Dermis blood vessel endothelial cell (primary cell): ENCODE results near the gene RABAC1. TPM values are rescaled to one million over a fixed set of nuclear protein-coding genes. Genes with fewer than 3 reads are reported as not detected.
A peak's percentile ranks its signal among the peaks of the same experiment; 100 is the strongest.
"Not testable (repeated sequence)": the region's sequence is repeated elsewhere in the genome, so short reads cannot be mapped to it uniquely, and the experiment has no call there.

ENCODE experiments used
- DNase-seq: peaks from one replicate; pipeline ENCODE4 v3.0.0; 2010
- total RNA-seq: library from RNA; depleted of rRNA; stranded (reverse); fragments of >200 nt; gene quantifications from 2 replicates; pipeline ENCODE4 v1.2.3, GENCODE V29; 2014

The RABAC1 gene
- total RNA-seq, 1 donor from 2014 or later = 132 TPM

DNA sequence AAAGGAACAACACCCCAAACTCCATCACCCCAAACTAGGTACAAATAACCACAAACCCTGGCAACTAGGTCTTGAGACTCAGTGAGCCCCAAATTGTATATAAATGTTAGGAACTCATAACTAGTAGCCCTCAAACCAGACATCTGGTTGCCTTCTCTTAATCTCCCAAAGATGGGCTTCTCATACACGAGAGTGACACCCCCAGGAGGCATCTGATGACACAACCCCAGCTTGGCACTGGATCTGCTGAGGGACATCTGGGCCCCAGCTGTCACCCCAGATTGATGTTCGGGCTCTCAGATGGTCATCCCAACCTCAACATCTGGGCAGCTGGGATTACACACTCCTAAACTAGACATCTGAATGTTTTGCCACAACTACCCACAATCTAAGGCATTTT, 14.8 kb downstream of the RABAC1 start:
- DNase-seq = no peak

DNA sequence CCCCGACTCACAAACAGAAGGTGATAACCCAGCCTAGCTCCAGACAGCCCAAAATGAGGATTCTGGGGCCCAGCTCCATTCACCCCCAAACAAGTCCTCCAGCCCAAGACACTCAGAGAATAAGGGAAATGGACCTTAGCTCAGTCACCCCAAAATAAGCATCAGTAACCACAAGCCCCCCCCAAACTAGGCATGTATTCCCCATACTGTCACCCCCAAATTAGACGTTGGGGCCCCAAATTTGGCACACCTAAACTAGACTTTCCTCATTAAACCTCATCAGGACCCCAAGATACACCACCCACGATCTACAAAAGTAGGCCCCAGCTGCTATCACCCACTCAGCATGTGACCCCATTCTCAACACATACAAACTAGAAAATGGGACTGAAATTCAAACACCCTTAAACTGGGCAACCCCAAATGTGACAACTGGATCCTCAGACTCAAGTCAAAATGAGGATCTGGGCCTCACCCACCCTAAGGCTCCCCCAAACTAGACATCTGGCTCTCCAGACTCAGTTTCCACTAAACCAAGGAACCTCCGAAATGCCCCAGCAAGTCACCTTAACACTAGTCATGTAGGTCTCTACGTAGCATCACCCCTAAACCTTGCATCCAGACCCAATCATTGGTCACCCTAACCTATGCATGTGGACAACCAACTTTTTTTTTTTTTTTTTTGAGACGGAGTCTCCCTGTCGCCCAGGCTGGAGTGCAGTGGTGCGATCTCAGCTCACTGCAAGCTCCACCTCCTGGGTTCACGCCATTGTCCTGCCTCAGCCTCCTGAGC, 17.5 kb downstream of the RABAC1 start:
- no peak for DNase-seq

DNA sequence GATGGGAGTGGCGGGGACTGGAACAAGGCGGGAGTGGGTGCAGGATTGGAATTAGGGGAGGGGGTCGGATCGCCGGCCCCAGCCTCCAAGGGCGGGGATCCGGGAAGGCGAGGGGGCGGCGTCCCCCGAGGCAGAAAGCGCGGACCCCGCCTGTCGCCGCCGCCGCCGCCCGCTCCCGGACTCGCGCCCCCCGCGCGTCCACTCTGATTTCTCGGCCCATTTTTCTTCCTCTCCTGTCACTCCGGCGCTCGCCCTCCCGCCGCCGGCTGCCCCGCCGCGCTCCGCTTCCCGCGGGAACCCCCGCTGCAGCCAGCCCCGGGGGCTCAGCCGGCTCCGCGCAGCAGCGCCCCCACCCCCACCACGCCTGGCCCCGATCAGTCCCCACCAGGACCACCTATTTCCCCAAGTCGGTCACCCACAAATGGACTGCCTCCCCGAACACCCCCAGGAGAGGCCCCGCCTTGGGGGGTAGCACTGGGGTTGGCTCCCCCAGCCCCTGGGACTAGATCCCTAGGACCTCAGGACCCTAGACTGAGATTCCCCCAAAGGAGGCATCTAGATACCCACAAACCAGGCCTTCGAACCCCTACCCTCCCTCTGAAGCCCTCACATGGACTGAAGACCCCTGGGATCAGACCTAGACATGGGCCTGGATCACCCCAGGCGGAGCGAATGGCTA, 18.3 kb downstream of the RABAC1 start:
- DNase-seq = no peak

DNA sequence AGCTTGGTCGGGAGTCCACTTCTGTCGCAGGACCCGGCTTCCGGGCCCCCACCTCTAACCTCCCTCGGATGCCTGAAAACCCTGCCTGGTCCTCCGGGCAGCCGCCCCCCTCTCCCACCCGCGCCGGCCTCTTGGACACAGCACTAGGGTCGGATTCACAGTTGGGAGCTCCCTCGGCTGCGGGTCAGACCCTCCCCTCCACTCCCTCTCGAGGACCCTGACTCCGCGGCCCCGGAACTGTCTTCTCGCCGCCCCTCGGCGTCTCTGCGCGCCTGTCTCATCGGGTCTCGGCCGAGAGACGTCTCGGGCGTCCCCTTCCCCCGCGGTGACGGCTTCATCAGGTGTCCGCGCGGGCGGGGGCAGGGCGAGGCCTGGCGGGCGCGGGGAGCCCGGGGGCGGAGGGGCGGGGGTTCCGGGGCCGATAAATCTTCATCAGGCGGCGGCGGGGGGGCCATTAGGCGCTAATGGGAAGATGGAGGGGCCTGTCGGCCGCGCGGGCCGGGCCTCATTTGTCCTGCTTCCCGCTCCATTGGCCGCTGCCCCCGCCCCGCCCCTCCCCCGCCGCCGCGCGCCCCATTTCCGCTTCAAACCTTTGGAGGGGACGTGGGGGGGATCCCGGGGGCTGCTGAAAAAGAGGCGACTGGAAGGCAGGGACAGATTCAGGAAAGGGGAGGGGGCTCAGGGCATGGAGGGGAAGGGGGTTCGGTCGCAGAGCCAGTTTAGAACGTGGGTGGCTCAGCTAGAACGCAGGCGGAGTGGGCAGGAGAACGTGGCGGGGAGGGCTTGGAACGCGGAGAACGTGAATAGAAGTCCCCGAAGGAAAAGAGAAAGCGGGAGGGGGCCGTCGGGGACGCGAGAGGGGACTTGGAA, 19.0 kb downstream of the RABAC1 start:
- no peak for DNase-seq

GRCh38 chr19:41939209-41939608, 19.9 kb downstream of the RABAC1 start:
- DNase-seq = not testable (repeated sequence)

- DNase-seq = no peak
These were observed 21.3 kb downstream of the RABAC1 start for GRCh38 chr19:41937525-41938468.

DNA sequence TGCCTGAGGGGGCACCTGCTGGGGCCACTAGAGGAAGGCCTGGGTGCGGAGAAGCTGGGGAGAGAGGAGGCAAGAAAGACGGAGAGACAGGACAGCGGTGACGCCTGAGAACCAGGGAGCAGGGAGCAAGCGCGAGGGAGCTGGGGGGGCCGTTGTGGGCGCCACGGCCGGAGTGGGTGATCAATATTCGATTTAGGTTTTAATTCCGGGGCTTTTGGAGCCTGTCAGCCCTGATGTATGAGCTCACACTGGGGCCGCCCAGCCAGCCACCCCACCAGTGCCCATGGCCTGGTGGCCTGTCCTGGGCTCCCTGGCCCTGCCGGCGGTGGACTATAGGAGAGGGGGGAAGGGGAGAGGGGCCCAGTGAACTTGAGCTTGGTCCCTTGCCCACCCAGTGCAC, 22.2 kb downstream of the RABAC1 start:
- DNase-seq = no peak

GRCh38 chr19:41936416-41936850, 22.7 kb downstream of the RABAC1 start:
- DNase-seq = no peak

DNA sequence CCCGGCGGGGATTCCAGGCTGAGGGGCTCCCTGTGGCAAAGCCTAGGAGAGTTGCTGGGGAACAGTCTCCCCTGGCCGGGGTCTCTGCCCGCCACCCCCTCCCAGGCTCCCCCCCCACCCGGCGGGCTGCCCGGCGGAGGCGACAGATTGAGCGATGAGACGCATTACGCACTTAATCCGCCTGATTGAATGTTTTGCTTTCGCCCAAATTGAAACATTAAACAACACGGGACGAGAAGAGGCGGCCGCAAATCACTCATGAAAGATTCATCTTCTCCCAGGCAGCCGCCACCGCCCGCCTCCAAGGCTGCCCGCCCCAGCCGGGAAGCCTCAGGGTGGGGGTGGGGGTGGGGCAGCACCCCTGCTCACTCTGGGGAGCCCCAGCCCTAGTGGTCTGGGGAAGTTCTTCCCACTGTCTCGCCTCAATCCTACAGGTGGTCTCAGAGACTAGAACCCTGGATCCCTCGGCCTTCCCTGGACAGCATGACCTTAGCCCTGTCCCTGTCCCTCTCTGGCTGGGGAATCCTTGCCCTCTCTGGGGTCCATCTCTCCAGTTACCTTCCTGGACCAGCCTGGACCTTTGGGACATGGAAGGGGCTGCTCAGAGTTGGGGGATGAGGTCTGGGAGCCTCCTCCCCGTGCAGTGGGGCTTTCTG, 23.2 kb downstream of the RABAC1 start:
- DNase-seq = no peak

DNA sequence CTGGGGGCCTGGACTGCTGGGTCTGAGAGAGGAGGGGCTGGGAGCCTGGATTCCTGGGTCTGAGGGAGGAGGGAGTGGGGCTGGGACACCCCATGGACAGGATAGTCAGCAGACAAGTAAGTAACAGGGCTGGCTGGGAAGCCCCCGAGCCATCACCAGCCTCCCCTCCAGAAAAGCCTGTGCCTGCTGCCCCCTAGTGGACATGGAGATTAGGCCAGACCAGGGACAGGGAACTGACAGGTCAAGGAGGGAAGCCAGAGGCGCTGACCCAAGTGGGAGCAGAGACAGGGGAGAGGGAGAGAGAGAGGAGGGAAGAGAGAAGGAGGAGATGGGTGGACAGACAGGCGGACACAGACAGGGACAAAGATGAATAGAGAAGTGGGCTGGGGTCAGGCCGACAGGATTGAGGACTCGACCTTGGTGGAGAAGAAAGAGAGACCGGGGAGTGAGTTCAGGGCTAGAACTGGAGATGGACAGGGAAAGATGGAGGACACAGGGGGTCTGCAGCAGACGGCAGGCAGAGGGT, 24.2 kb downstream of the RABAC1 start:
- peak; percentile 78 for DNase-seq

DNA sequence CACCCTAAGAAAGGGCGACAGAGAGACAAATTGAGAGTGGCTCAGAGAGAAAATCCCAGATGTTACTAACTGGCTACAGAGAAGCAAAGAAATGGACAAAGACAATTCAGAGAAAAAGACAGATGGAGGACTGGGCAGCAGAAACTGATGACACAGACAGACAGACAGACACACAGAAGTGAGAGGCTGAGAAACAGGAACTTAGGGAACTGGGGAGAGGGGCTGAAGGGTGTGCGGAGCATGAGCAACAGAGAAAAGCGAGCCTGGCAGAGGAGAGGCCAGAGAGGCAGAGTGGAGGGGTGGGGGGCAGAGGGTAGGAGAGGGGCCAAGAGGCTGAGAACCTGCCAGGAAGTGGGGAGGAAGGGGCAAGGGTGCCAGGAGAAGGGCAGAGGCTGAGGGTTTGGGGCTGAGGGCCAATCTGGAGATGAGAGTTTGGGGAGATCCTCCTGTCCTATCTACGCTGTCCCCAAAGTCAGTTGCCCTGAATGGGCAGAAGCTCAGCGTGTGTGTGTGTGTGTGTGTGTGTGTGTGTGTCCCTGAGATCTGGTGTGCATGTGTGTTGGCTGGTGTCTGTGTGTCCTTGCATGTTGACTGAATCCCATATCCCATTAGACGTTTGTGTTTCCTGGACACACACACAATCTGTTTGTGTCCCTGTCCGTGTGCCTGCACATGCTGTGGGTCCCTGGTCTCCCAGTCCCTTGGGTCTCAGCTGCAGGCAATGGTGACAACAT, 25.3 kb downstream of the RABAC1 start:
- DNase-seq = no peak

DNA sequence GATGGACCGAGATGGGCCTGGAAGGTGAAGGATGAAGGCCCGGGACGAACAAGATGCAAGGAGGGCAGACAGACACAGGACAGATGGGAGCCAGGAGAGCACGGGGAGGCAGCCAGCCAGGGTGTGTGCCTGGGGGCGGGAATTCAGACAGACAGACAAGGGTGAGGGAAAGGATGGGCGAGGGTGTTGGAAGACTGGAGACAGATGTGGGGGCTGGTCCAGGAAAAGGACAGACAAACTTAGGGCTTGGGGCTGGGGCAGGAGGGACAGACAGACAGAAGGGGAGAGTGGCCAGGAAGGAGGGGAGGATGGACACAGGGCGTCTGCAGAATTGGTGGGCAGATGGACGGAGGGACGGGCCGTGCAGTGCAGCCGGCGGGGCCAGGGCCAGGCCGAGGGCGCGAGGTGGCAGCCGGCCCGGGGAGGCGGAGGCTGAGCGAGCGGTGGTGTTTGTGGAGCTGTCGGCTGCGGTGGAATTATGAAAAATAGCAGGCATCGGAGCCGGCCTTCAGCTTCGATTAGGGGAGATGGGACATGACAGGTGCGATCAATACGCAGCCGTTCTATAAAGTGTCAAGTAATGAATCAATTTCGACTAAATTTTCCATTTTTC, 26.3 kb downstream of the RABAC1 start:
- no peak for DNase-seq

GRCh38 chr19:41932259-41932719, 26.8 kb downstream of the RABAC1 start:
- DNase-seq = no peak

GRCh38 chr19:41930926-41931592, 28.1 kb downstream of the RABAC1 start:
- DNase-seq = peak; percentile 23

DNA sequence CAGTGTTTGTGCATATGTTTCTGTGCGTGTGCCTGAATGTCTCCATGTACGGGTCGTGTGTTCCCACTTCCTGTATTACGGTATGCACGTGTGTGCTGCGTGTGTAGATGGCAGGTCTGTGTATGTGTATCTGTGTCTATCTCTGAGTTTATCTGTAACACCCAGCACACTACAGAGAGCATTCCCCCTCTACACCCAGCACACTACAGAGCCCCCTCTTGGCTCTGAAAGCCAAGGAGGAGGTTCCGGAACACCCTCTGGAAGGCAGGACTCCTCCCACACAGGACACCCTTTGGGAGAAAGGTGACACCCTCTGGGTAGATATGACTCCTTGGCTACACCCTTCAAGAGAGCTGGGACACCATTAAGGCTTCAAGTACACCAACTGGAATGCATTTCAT, 28.8 kb downstream of the RABAC1 start:
- DNase-seq = no peak

- no peak for DNase-seq
These were observed 29.5 kb downstream of the RABAC1 start for GRCh38 chr19:41929536-41930071.

GRCh38 chr19:41928754-41929535, 30.2 kb downstream of the RABAC1 start:
- no peak for DNase-seq

GRCh38 chr19:41928221-41928683, 30.9 kb downstream of the RABAC1 start, which contains the start of gene ERFL:
TSS of gene ERFL (minus strand) at chr19:41928449. CDS start at chr19:41912919, 15,530 bp downstream.
- DNase-seq = peak; percentile 21
